Measurements from ENCODE around the gene DCTN4.

DNA sequence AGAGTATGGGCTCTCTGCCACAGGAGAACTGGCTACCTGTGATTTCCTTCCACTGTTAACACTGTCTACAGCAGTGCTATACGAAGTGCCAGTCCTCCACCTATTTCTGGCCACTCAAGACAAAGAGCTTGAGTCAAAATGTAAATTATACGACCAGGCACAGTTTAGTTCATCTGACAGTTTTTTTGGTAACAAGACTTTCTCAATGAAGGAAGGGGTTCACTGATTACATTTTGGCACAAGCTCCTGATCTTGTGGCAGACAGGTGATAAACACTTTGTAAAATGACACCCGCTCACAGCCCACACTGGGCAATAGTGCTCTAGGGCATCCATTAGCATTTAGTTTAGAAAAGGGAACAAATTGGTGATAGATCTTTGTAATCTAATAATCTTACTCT is 66.5 kb downstream of the DCTN4 start:
- TF ChIP-seq, protein P1, sequence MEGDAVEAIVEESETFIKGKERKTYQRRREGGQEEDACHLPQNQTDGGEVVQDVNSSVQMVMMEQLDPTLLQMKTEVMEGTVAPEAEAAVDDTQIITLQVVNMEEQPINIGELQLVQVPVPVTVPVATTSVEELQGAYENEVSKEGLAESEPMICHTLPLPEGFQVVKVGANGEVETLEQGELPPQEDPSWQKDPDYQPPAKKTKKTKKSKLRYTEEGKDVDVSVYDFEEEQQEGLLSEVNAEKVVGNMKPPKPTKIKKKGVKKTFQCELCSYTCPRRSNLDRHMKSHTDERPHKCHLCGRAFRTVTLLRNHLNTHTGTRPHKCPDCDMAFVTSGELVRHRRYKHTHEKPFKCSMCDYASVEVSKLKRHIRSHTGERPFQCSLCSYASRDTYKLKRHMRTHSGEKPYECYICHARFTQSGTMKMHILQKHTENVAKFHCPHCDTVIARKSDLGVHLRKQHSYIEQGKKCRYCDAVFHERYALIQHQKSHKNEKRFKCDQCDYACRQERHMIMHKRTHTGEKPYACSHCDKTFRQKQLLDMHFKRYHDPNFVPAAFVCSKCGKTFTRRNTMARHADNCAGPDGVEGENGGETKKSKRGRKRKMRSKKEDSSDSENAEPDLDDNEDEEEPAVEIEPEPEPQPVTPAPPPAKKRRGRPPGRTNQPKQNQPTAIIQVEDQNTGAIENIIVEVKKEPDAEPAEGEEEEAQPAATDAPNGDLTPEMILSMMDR (IDR thresholded peaks at IDR 0.05): no peak
- TF ChIP-seq POLR2A (IDR thresholded peaks at IDR 0.05): no peak

Data from transverse colon (tissue), 3 donors.